K562 (cell line): ENCODE results near the gene HOXB8. TPM values are rescaled to one million over a fixed set of nuclear protein-coding genes. Genes with fewer than 3 reads are reported as not detected.

Source experiments
- CREB1 ChIP-seq, 2 experiments: sonication (generic) in 1 of 2; formaldehyde crosslinking in 1 of 2; IDR thresholded peaks; 2 replicates each; pipeline versions ENCODE4 v1.6.1 to v1.8.0; 2012 to 2022; ENCODE audit warnings: inconsistent platforms in 1 of 2, mild to moderate bottlenecking in 1 of 2, missing genetic modification reagents in 1 of 2, moderate library complexity in 1 of 2
- FOXA3 ChIP-seq, 2 experiments: fragments of 450-650 bp in 1 of 2; sonication (generic) in 1 of 2; formaldehyde crosslinking; IDR thresholded peaks in 1 of 2; conservative IDR thresholded peaks in 1 of 2; 2 replicates each; pipeline versions ENCODE4 v1.4.0 to v1.8.0; 2020 to 2022; ENCODE audit warnings: mild to moderate bottlenecking in 2 of 2, missing genetic modification reagents in 1 of 2
- MCM7 ChIP-seq, 2 experiments: fragments of 450-650 bp; IDR thresholded peaks; 2 replicates each; pipeline ENCODE4 v1.6.1; 2016 to 2018
- MEF2A ChIP-seq: IDR thresholded peaks from 2 replicates; pipeline ENCODE4 v1.6.1; 2011; ENCODE audit warnings: low read depth, mild to moderate bottlenecking, low read length, moderate library complexity; ENCODE audit not compliant: control insufficient read depth
- RFX7 ChIP-seq: fragments of 250-450 bp; sonication (Bioruptor Pico); IDR thresholded peaks from 2 replicates; pipeline ENCODE4 v1.5.1; 2021; ENCODE audit warnings: mild to moderate bottlenecking
- ZBTB34 ChIP-seq: fragments of 250-450 bp; sonication (Bioruptor Pico); IDR thresholded peaks from 2 replicates; pipeline ENCODE4 v1.8.0; 2021; ENCODE audit warnings: mild to moderate bottlenecking, moderate library complexity
- ZFPM2 ChIP-seq: fragments of 250-450 bp; sonication (Bioruptor Pico); IDR thresholded peaks from 2 replicates; pipeline ENCODE4 v1.5.1; 2022; ENCODE audit warnings: mild to moderate bottlenecking
- ZFX ChIP-seq: sonication (generic); formaldehyde crosslinking; IDR thresholded peaks from 2 replicates; pipeline ENCODE4 v1.8.0; 2022; ENCODE audit warnings: mild to moderate bottlenecking, missing genetic modification reagents, moderate library complexity
- ZNF121 ChIP-seq: sonication (generic); formaldehyde crosslinking; conservative IDR thresholded peaks from 2 replicates; pipeline ENCODE4 v1.8.0; 2022; ENCODE audit warnings: missing genetic modification reagents
- polyA plus RNA-seq, 8 experiments: library from polyadenylated mRNA; depleted of rRNA in 4 of 8; stranded (reverse) in 5 of 8; unstranded in 3 of 8; fragments of >200 nt; fragmentation: Nextera tagmentation in 2 of 8; fragmentation: Illumina TruSeq in 1 of 8; extraction: Ambion mirVana in 2 of 8; extraction: Trizol in 1 of 8; gene quantifications; 2 replicates each; pipeline versions ENCODE4 v1.2.1 to v1.2.3, GENCODE V29; 2011 to 2014; ENCODE audit warnings: inconsistent platforms in 1 of 8, missing spikeins in 1 of 8
- total RNA-seq, 7 experiments: library from RNA; depleted of rRNA in 6 of 7; stranded (reverse); fragments of >200 nt in 6 of 7; fragmentation: Illumina TruSeq in 2 of 7; extraction: Trizol in 2 of 7; gene quantifications; 2 replicates each; pipeline versions ENCODE4 v1.2.1 to v1.2.3, GENCODE V29; 2011 to 2021; ENCODE audit warnings: low replicate concordance in 1 of 7
- TF ChIP-seq, protein P1 (sequence below): fragments of 450-650 bp; IDR thresholded peaks from 2 replicates; pipeline ENCODE4 v1.6.1; 2016; ENCODE audit warnings: low read depth, mild to moderate bottlenecking, moderate library complexity
- TF ChIP-seq, protein P2 (sequence below): fragments of 250-450 bp; sonication (Bioruptor Pico); IDR thresholded peaks from 2 replicates; pipeline ENCODE4 v1.4.0; 2020; ENCODE audit warnings: borderline replicate concordance

The HOXB8 gene
- total and polyA plus RNA-seq, 9 of the 15 experiments (the other 6 are each of a cell fraction or from before 2014, with no cell fraction given), result 0.52 to 23.8 (median 3.6) TPM

GRCh38 chr17:48603959-48604769 lies 10.9 kb downstream of the HOXB8 start (continued):
- TF ChIP-seq ZNF121 (CRISPR knock-in tag), result no peak
- TF ChIP-seq FOXA3 (CRISPR knock-in tag; conservative IDR thresholded peaks at IDR 0.05 in 1 of 2, IDR thresholded peaks at IDR 0.05 in 1 of 2), result no peak
- no peak for TF ChIP-seq CREB1 (IDR thresholded peaks at IDR 0.05)
- TF ChIP-seq CREB1 (CRISPR knock-in tag; IDR thresholded peaks at IDR 0.05), result no peak
- TF ChIP-seq ZFX, result no peak; the same call in 1 of the 2 replicates
- TF ChIP-seq ZBTB34, result no peak
- no peak for TF ChIP-seq MCM7 (IDR thresholded peaks at IDR 0.05)
- no peak for TF ChIP-seq RFX7 (CRISPR knock-in tag)
- TF ChIP-seq, protein P1, sequence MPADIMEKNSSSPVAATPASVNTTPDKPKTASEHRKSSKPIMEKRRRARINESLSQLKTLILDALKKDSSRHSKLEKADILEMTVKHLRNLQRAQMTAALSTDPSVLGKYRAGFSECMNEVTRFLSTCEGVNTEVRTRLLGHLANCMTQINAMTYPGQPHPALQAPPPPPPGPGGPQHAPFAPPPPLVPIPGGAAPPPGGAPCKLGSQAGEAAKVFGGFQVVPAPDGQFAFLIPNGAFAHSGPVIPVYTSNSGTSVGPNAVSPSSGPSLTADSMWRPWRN, result no peak
- TF ChIP-seq, protein P2, sequence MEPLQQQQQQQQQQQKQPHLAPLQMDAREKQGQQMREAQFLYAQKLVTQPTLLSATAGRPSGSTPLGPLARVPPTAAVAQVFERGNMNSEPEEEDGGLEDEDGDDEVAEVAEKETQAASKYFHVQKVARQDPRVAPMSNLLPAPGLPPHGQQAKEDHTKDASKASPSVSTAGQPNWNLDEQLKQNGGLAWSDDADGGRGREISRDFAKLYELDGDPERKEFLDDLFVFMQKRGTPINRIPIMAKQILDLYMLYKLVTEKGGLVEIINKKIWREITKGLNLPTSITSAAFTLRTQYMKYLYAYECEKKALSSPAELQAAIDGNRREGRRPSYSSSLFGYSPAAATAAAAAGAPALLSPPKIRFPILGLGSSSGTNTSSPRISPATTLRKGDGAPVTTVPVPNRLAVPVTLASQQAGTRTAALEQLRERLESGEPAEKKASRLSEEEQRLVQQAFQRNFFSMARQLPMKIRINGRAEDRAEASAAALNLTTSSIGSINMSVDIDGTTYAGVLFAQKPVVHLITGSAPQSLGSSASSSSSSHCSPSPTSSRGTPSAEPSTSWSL (CRISPR knock-in tag), result no peak
- no peak for TF ChIP-seq ZFPM2 (CRISPR knock-in tag)
- TF ChIP-seq MEF2A, result no peak
